Right ventricle myocardium superior (tissue), 1 donor: Measurements from ENCODE around the gene CACNA1G. TPM values are rescaled to one million over a fixed set of nuclear protein-coding genes. Genes with fewer than 3 reads are reported as not detected.
A peak's percentile ranks its signal among the peaks of the same experiment; 100 is the strongest.

Experiments used
- ATAC-seq: fragments of 200-7000 bp; cut with Tn5 transposase; one replicate; pipeline ENCODE4 v1.9.1; 2020; ENCODE audit warnings: mild to moderate bottlenecking; ENCODE audit not compliant: poor library complexity
- DNase-seq: peaks from one replicate; pipeline ENCODE4 v3.0.0-alpha.2; 2020
- intact Hi-C: fragments of 100-400 bp; cut with DNase I; formaldehyde crosslinking; loops from one replicate; pipeline ENCODE4 v1.11.2; 2022
- total RNA-seq: library from RNA; stranded (reverse); fragmentation: NEBNext Ultra II Directional; extraction: Animal tissue kit (Norgen Biotek cat#: 25700); gene quantifications from one replicate; pipeline ENCODE4 v1.2.1, GENCODE V29; 2021
- donor health status: DM: no; HTN: yes; CAD: no; lungs with severe emphysema.

Gene CACNA1G
- total RNA-seq, 1 donor from 2014 or later: 0.24 TPM

DNA sequence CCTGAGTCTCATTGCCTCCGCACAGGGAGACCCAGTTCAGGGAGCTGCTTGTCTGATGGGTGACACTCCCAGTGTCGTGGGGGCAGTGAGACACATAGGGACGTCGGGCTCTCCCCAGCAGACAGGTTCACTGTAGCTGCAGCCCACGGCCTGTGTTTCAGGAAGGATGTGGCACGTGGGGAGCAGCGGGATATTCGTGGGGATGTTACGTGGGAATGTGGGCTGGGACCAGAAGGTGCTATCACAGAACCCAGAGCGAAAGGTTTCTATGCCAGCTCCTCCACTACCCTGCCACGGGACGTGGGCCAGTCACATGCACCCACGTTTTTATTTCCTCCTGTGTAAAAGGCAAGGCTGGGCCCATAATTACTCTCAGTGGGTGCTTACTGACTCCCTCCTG lies 16.3 kb downstream of the CACNA1G start:
- ATAC-seq: no peak
- intact Hi-C loops: no loop called here
- DNase-seq: no peak

DNA sequence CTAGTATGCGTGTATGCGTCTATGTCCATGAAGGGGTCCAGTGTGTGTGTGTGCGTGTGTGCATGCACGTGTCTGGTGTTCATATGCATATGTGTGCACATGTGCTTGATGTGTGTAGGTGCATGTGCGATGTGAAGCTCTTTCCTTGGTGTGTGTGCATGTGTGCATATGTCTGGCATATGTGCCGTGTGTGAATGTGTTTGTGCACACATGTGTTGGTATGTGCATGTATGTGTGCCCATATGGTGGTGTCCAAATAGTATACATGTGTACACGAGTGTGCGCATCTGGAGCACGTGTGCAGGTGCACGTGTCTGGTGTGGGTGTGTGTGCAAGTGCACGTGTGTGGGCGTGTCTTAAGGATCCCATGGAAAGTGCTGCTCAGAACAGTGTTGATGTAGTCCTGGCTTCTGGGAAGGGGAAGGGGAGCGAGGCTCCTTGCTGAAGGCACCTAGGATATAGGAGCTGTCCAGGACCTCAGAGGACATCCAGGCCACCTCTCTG lies 17.0 kb downstream of the CACNA1G start:
- intact Hi-C loops: no loop called here

GRCh38 chr17:50578173-50578572 lies 17.7 kb downstream of the CACNA1G start:
- intact Hi-C loops: no loop called here
- ATAC-seq (no peak), DNase-seq (no peak)

More for the DNA sequence above, 17.0 kb downstream of the CACNA1G start:
- DNase-seq (no peak), ATAC-seq (no peak)

GRCh38 chr17:50579399-50579798 lies 18.9 kb downstream of the CACNA1G start:
- intact Hi-C loops: no loop called here
- no peak for DNase-seq
- ATAC-seq: no peak

DNA sequence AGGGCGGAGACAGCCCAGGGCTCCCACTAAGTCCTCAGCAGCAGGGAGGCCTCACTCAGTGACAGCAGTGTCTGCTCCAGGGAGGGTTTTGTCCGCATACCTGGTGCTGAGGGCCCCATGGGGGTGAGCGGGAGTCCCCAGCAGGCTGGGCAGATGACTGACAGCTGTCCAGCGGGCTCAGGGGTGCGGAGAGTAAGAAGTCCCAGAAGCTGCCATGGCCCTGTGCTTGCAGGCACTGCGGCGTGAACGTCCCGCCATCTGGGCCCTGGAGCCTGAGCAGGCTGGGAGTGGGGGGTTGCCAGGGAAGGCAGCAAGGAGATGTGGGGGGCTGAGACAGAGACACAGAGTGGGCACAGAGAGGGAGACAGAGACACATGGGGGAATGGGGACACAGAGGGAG lies 20.1 kb downstream of the CACNA1G start:
- intact Hi-C loops: no loop called here
- ATAC-seq (no peak), DNase-seq (no peak)

GRCh38 chr17:50581316-50581715 lies 20.8 kb downstream of the CACNA1G start:
- no peak for ATAC-seq
- DNase-seq: no peak
- intact Hi-C loops: no loop called here

DNA sequence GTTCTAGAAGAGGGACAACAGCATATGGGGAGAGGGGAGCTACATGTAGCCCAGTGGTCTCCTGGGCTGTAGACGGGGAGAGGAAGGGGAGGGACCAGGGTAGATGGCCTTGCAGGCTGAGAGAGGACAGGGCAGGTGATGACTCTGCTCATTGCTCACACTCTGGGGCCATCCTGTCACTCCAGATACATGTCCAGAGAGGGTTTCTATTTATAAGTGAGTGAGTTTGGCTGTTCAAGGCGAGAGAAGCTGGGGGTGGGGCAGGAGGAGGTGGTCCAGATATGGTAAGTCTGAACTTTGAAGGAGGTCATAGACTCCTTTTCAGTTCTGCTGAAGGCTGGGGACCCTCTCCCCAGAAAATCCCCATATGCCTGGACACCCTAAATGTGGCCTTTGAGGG lies 22.2 kb downstream of the CACNA1G start:
- intact Hi-C loops: no loop called here
- ATAC-seq (peak; percentile 71), DNase-seq (no peak)

DNA sequence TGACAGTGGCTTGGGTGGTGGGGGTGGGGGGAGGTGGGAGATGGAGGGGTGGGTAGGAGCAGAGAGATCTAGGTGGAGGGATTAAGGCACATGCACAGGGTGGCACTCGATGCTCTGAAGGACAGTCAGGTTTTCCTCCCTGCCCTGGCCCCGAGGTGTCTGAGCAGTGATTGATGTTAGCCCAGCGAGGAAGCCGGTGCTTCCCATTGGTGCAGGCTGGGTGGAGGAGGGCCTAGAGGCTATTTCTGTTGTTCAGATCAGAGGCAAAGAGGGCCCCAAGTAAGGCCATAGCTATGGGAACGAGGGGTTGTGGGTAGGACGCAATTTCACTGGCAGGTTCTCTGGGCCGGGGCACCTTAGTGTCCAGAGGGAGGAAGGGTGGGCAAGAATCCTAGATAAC lies 23.1 kb downstream of the CACNA1G start:
- ATAC-seq: peak; percentile 74
- DNase-seq: no peak
- intact Hi-C loops: no loop called here

DNA sequence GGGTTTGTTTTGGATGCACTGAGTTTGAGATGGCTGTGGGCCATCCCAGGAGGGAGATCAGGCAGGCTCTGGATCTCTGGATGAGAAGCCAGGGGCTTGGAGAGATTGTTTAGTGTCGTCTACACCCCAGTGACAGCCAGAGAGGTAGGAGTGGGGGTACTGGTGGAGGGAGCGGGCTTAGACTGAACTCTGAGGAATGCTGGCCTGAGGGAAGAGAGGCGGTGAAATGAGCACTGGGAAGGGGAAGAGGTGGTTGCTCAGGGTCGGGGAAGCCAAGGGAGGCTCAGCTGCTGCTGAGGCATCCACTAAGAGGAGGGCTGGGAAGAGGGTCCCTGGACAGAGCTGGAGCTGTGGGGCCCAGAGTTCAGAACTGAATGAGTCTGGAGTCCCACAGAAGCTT lies 23.6 kb downstream of the CACNA1G start:
- ATAC-seq: peak; percentile 12
- DNase-seq: no peak
- intact Hi-C loops: no loop called here

- no peak for ATAC-seq
- intact Hi-C loops: no loop called here
- DNase-seq: no peak
Observed at GRCh38 chr17:50584749-50585148, 24.2 kb downstream of the CACNA1G start.

DNA sequence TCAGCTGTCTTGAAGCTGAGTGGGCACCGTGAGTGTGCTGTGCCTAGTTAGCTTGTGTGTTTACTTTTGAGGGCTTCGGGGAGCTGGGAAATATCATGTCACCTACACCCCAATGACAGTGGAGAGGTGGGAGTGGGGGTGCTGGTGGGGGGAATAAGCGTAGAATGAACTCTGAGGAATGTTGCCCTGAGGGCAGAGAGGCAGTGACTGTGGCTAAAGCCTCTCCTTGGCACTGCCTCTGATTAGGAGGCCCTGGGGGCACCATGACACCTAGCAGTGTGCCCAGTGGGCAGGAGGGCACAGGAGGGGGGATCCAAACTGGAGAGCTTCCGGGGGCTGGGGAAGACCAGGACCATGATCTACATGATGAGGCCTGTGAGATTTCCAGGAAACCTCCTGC lies 24.8 kb downstream of the CACNA1G start:
- ATAC-seq (no peak), DNase-seq (no peak)
- intact Hi-C loops: no loop called here

DNA sequence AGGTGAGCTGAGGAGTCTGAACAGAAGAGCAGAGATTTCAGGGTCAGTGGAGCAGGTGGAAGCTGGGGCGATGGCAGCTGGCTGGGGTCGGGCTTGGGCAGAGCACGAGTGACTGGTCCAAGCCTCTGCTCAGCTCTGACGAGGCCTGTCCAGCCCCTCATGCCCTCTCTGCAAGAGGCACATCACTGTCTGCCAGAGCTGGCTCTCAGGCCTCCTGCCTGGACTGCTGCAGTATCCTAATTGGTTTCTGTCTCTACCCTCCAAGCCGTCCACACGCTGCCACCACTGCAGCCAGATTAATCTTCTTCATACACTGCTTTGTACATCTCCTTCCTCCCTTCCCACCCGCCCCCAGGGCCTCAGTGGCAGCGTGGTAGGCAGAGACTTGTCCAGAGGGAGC lies 25.4 kb downstream of the CACNA1G start:
- intact Hi-C loops: no loop called here
- ATAC-seq (no peak), DNase-seq (no peak)

DNA sequence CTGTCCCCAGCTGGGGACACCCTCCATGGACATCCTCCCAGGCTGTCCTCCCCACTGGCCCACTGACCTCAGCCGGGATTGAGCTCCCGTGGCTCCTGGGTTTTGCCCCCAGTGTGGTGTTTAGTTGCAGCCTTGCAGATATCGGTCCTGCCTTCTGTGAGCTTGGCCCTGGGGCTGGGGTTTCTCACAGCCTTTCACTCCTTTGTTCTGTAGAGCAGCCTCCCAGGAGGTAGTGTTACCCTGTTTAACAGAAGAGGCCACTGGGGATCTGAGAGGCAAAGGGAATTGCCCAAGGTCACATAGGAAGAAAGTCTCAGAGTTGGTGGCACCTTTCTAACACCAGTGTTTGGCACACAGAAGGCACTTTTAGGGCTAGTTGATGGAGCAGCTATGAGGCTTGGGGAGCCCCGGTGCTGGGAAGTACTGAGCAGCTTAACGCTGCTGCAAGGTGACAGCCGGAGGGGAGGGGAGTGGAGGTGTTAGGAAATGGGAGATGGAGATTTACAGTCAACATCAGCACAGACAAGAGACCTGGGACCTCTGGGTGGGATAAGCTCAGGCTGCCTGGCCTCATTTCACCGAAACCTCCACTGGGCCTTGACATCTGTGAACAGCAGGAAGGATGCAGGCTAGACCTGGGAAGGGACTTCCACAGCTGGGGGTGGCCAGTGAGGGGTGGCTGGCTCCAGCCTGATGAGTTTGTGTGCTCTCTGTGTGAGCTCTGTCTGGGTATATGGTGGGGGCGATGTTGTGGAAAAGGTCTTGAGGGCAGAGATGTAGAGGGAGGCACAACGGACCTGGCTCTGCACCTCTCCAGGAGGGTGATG lies 26.1 kb downstream of the CACNA1G start:
- intact Hi-C loops: no loop called here
- DNase-seq (no peak), ATAC-seq (no peak)

GRCh38 chr17:50587571-50587970 lies 27.1 kb downstream of the CACNA1G start:
- intact Hi-C loops: no loop called here
- no peak for ATAC-seq
- no peak for DNase-seq

DNA sequence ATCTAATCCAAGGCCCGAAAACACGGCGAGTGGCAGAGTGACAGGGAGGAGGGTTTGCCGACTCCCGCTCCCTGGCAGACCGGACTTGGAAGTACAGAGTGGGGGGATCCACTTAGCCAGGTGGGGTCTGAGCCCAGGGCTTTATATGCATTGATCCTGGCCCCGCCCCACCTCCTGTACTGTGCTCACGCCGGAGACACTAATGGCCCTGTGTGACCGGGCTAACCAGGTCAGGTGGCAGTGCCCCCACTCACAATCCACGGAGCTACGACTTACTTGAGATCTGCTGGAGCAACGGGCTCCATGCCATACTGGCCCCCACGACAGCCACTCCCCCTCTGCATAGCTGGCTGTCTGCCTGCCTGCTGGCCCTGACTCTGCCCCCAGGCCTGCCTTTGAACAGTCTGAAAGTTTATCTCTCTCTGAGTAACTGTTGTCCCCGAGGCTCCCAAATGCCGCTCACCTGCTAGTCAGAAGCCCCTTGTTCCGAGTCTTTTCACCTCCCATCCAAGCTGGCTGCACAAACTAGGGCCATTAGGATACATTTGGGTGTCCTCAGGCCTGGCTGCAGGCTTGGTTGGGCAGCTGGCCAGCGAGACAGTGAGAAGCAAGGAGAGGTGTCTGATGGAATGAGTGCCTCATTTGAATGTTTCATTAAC lies 28.0 kb downstream of the CACNA1G start:
- DNase-seq (no peak), ATAC-seq (peak; percentile 26)
- intact Hi-C loops: no loop called here

GRCh38 chr17:50589095-50589705 lies 28.7 kb downstream of the CACNA1G start:
- DNase-seq (no peak), ATAC-seq (peak; percentile 2)
- intact Hi-C loops: no loop called here

- no peak for ATAC-seq
- intact Hi-C loops: no loop called here
- DNase-seq: no peak
Observed at GRCh38 chr17:50590946-50591737, 30.6 kb downstream of the CACNA1G start.

- DNase-seq: peak; percentile 64
- intact Hi-C loops: no loop called here
- peak; percentile 61 for ATAC-seq
Observed at GRCh38 chr17:50593321-50593720, 32.8 kb downstream of the CACNA1G start.
